NCI-H69 (cell line): ENCODE data around the gene KRTAP4-4.
"Not testable (repeated sequence)": the region's sequence is repeated elsewhere in the genome, so short reads cannot be mapped to it uniquely, and the experiment has no call there.

Experiments used
- DNase-seq: peaks from one replicate; lab custom pipeline; 2025; lab: John Stamatoyannopoulos, UW

Gene KRTAP4-4

GRCh38 chr17:41148971-41149651 is 11.4 kb downstream of the KRTAP4-4 start:
- not testable (repeated sequence) for DNase-seq

GRCh38 chr17:41147531-41148204 is 12.9 kb downstream of the KRTAP4-4 start:
- DNase-seq: no peak

- DNase-seq: no peak
Observed at GRCh38 chr17:41145261-41145660, 15.3 kb downstream of the KRTAP4-4 start.

- DNase-seq: no peak
Observed at GRCh38 chr17:41144846-41145245, 15.7 kb downstream of the KRTAP4-4 start.

- no peak for DNase-seq
Observed at GRCh38 chr17:41141361-41141760, 19.2 kb downstream of the KRTAP4-4 start.

GRCh38 chr17:41140360-41141131 is 20.0 kb downstream of the KRTAP4-4 start, which contains the start of gene KRTAP4-6:
Gene KRTAP4-6, minus strand, starts transcription at chr17:41140544. Its CDS starts 57 bp downstream, at chr17:41140487.
- DNase-seq: no peak

- not testable (repeated sequence) for DNase-seq
Observed at GRCh38 chr17:41139865-41140264, 20.7 kb downstream of the KRTAP4-4 start.

GRCh38 chr17:41133880-41134735 is 26.4 kb downstream of the KRTAP4-4 start:
- no peak for DNase-seq

- DNase-seq: no peak
Observed at GRCh38 chr17:41131979-41132378, 28.6 kb downstream of the KRTAP4-4 start.

GRCh38 chr17:41127371-41127770 is 33.2 kb downstream of the KRTAP4-4 start:
- no peak for DNase-seq

GRCh38 chr17:41126412-41126811 is 34.1 kb downstream of the KRTAP4-4 start:
- DNase-seq: no peak

- DNase-seq: no peak
Observed at GRCh38 chr17:41125064-41125463, 35.5 kb downstream of the KRTAP4-4 start.

- not testable (repeated sequence) for DNase-seq
Observed at GRCh38 chr17:41123991-41124371, 36.6 kb downstream of the KRTAP4-4 start, which contains the start of gene KRTAP4-12. Gene KRTAP4-12, minus strand, starts transcription at chr17:41124182. Its CDS starts 60 bp downstream, at chr17:41124122.

- DNase-seq: not testable (repeated sequence)
Observed at GRCh38 chr17:41123292-41123990, 37.1 kb downstream of the KRTAP4-4 start.

GRCh38 chr17:41121742-41122141 is 38.8 kb downstream of the KRTAP4-4 start:
- DNase-seq: no peak

GRCh38 chr17:41119696-41120690 is 40.6 kb downstream of the KRTAP4-4 start:
- DNase-seq: not testable (repeated sequence)

- DNase-seq: no peak
Observed at GRCh38 chr17:41118721-41119120, 41.8 kb downstream of the KRTAP4-4 start.

- not testable (repeated sequence) for DNase-seq
Observed at GRCh38 chr17:41117846-41118386, 42.6 kb downstream of the KRTAP4-4 start, which contains the start of gene KRTAP4-11. Gene KRTAP4-11, minus strand, starts transcription at chr17:41118373. Its CDS starts 58 bp downstream, at chr17:41118315.

GRCh38 chr17:41116297-41116696 is 44.3 kb downstream of the KRTAP4-4 start:
- no peak for DNase-seq
